ENCODE results near the gene GABRR2. TPM values are rescaled to one million over a fixed set of nuclear protein-coding genes. Genes with fewer than 3 reads are reported as not detected.
"Not testable (repeated sequence)": the region's sequence is repeated elsewhere in the genome, so short reads cannot be mapped to it uniquely, and the experiment has no call there.

GABRR2 gene
- total RNA-seq, 2 donors from 2014 or later = 0.52 to 1.3 TPM

- Histone ChIP-seq H3K9me3 (no peaks in the 10 kb centered on the region), H3K27ac (no peak overlapping the region), H3K4me3 (no peak overlapping the region), H3K27me3 (no peaks in the 10 kb centered on the region), H3K36me3 (replicated peaks in 1 of 2; ENCODE audit: insufficient read depth in 1 of 2, low read depth in 2 of 2) (no peaks in the 10 kb centered on the region), H3K4me1 (no peaks in the 10 kb centered on the region)
- WGBS, 2 donors = 82 to 93% methylated on average over 3 of the region's 3 CpGs
- intact Hi-C loops (cut with DNase I) = no loop called here
- TF ChIP-seq CTCF (IDR thresholded peaks at IDR 0.05) (no peak), POLR2A (IDR thresholded peaks at IDR 0.05) (no peak)
- no peak for DNase-seq
- ATAC-seq = no peak
Measured at GRCh38 chr6:89239338-89239737, 75.8 kb downstream of the GABRR2 start.

- Histone ChIP-seq H3K4me3 (no peak overlapping the region), H3K27me3 (no peaks in the 10 kb centered on the region), H3K9me3 (no peaks in the 10 kb centered on the region), H3K27ac (no peak overlapping the region), H3K36me3 (replicated peaks in 1 of 2; ENCODE audit: insufficient read depth in 1 of 2, low read depth in 2 of 2) (no peaks in the 10 kb centered on the region), H3K4me1 (no peaks in the 10 kb centered on the region)
- intact Hi-C loops (cut with DNase I) = no loop called here
- no peak for ATAC-seq
- no peak for DNase-seq
- no peak for TF ChIP-seq POLR2A (IDR thresholded peaks at IDR 0.05)
- TF ChIP-seq CTCF (IDR thresholded peaks at IDR 0.05) = no peak
Measured at GRCh38 chr6:89237158-89237557, 77.9 kb downstream of the GABRR2 start.

GRCh38 chr6:89233605-89234004, 81.5 kb downstream of the GABRR2 start:
- intact Hi-C loops (cut with DNase I); H3K4me1 ChIP-seq; H3K9me3 ChIP-seq; DNase-seq; H3K4me3 ChIP-seq; H3K27ac ChIP-seq; H3K27me3 ChIP-seq; ATAC-seq; H3K36me3 ChIP-seq (replicated peaks in 1 of 2; ENCODE audit: insufficient read depth in 1 of 2, low read depth in 2 of 2): not testable (repeated sequence)
- WGBS, 2 donors = 77 to 85% methylated on average over 14 to 15 of the region's 15 CpGs

- no peak for TF ChIP-seq POLR2A (IDR thresholded peaks at IDR 0.05)
- TF ChIP-seq CTCF (IDR thresholded peaks at IDR 0.05) = no peak
- no peak overlapping the region for H3K27ac ChIP-seq
- intact Hi-C loops (cut with DNase I) = no loop called here
- H3K9me3 ChIP-seq = no peaks in the 10 kb centered on the region
- H3K4me1 ChIP-seq = no peaks in the 10 kb centered on the region
- no peak overlapping the region for H3K4me3 ChIP-seq
- 64% methylated on average over 4 of the region's 4 CpGs for WGBS, 2 donors
- DNase-seq = no peak
- H3K36me3 ChIP-seq (replicated peaks in 1 of 2; ENCODE audit: insufficient read depth in 1 of 2, low read depth in 2 of 2) = no peaks in the 10 kb centered on the region
- no peaks in the 10 kb centered on the region for H3K27me3 ChIP-seq
- ATAC-seq = no peak
Measured at GRCh38 chr6:89222712-89223039, 92.4 kb downstream of the GABRR2 start.

- intact Hi-C loops (cut with DNase I) = no loop called here
- no peaks in the 10 kb centered on the region for H3K36me3 ChIP-seq (replicated peaks in 1 of 2; ENCODE audit: insufficient read depth in 1 of 2, low read depth in 2 of 2)
Measured at GRCh38 chr6:89221971-89222711, 93.0 kb downstream of the GABRR2 start.

More at GRCh38 chr6:89221971-89222711, 93.0 kb downstream of the GABRR2 start:
- H3K27ac ChIP-seq = no peak overlapping the region
- no peak overlapping the region for H3K4me3 ChIP-seq
- WGBS, 2 donors = 43 to 45% methylated on average over 7 of the region's 7 CpGs
- H3K4me1 ChIP-seq = no peaks in the 10 kb centered on the region
- no peaks in the 10 kb centered on the region for H3K9me3 ChIP-seq
- DNase-seq (no peak), ATAC-seq (no peak)
- TF ChIP-seq CTCF (IDR thresholded peaks at IDR 0.05) = no peak
- no peak for TF ChIP-seq POLR2A (IDR thresholded peaks at IDR 0.05)
- no peaks in the 10 kb centered on the region for H3K27me3 ChIP-seq
